GM12891 (cell line): Measurements from ENCODE around the gene USP34.

ENCODE experiments used
- PAX5 ChIP-seq: IDR thresholded peaks from 2 replicates; pipeline ENCODE4 v1.6.1; 2011; ENCODE audit warnings: low read length, moderate library complexity, mild to moderate bottlenecking; ENCODE audit not compliant: insufficient read depth, severe bottlenecking
- POLR2A ChIP-seq: IDR thresholded peaks from 2 replicates; pipeline ENCODE4 v1.6.1; 2011; ENCODE audit warnings: low read depth, low read length, control low read depth
- POLR2AphosphoS5 ChIP-seq: IDR thresholded peaks from 2 replicates; pipeline ENCODE4 v1.6.1; 2011; ENCODE audit warnings: low read depth, low read length, control low read depth
- POU2F2 ChIP-seq: IDR thresholded peaks from 2 replicates; pipeline ENCODE4 v1.6.1; 2011; ENCODE audit warnings: low read depth, mild to moderate bottlenecking, control low read depth, low read length, moderate library complexity
- SPI1 ChIP-seq: IDR thresholded peaks from 2 replicates; pipeline ENCODE4 v1.6.1; 2011; ENCODE audit warnings: low read depth, low read length, control low read depth
- TAF1 ChIP-seq: IDR thresholded peaks from 2 replicates; pipeline ENCODE4 v1.6.1; 2011; ENCODE audit warnings: low read depth, low read length, control low read depth

DNA sequence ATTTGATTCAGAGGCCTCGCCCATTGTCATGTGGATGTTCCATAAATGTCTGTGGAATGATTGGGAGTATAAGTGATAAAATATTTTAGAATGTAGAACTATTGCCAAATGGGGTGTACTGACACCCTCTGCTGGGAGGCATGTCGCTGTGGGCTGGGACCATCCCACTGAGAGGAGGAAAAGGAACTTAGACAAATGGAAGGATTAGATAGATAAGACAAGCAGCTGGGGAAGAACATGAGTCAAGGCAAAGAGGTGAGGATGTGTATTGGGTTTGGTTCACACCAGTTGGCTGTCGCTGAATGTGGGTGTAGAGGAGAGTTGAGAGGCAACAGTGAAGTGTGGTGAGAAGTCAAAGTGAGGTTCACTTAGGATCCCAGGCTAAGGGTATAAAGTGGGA lies 304.9 kb downstream of the USP34 start:
- TF ChIP-seq POLR2A (no peak), TAF1 (no peak), POLR2AphosphoS5 (no peak), SPI1 (no peak), POU2F2 (no peak), PAX5 (no peak)
